ENCODE data around the gene GRIK1.

DNA sequence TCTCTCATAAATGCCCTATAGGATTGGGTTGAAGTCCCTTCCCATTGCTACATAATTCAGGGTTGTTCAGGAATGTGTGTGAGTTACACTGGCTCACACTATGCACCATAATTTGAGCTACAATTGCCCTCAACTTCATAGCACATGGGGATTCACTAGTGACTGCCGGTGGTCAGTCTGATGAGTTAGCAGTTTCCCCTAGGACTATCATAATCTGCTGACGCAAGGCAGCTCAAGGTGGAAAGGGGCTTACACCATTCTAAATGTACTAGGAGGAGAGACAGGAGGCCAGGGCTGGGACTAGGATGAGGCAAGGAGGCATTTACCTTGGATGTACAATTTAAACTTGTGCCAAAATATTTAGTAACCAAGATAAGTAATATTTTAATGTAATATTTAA, 224.7 kb downstream of the GRIK1 start:
- TF ChIP-seq, protein P1, sequence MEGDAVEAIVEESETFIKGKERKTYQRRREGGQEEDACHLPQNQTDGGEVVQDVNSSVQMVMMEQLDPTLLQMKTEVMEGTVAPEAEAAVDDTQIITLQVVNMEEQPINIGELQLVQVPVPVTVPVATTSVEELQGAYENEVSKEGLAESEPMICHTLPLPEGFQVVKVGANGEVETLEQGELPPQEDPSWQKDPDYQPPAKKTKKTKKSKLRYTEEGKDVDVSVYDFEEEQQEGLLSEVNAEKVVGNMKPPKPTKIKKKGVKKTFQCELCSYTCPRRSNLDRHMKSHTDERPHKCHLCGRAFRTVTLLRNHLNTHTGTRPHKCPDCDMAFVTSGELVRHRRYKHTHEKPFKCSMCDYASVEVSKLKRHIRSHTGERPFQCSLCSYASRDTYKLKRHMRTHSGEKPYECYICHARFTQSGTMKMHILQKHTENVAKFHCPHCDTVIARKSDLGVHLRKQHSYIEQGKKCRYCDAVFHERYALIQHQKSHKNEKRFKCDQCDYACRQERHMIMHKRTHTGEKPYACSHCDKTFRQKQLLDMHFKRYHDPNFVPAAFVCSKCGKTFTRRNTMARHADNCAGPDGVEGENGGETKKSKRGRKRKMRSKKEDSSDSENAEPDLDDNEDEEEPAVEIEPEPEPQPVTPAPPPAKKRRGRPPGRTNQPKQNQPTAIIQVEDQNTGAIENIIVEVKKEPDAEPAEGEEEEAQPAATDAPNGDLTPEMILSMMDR (IDR thresholded peaks at IDR 0.05; ENCODE audit: low read length) = no peak
- no peak for TF ChIP-seq EZH2 (IDR thresholded peaks at IDR 0.05; ENCODE audit: borderline replicate concordance, low read length)
